Glomerular endothelial cell (primary cell): ENCODE data around the gene TUBB4A. TPM values are rescaled to one million over a fixed set of nuclear protein-coding genes. Genes with fewer than 3 reads are reported as not detected.
"Not testable (repeated sequence)": the region's sequence is repeated elsewhere in the genome, so short reads cannot be mapped to it uniquely, and the experiment has no call there.

Experiments
- DNase-seq: peaks from one replicate; pipeline ENCODE4 v3.0.0-alpha.2; 2011; ENCODE audit warnings: low read depth, low spot score; ENCODE audit errors: extremely low read depth
- total RNA-seq: library from RNA; depleted of rRNA; stranded (reverse); fragments of >200 nt; gene quantifications from 2 replicates; pipeline ENCODE4 v1.2.3, GENCODE V29; 2015

TUBB4A gene
- total RNA-seq, 1 donor from 2014 or later: not detected

DNA sequence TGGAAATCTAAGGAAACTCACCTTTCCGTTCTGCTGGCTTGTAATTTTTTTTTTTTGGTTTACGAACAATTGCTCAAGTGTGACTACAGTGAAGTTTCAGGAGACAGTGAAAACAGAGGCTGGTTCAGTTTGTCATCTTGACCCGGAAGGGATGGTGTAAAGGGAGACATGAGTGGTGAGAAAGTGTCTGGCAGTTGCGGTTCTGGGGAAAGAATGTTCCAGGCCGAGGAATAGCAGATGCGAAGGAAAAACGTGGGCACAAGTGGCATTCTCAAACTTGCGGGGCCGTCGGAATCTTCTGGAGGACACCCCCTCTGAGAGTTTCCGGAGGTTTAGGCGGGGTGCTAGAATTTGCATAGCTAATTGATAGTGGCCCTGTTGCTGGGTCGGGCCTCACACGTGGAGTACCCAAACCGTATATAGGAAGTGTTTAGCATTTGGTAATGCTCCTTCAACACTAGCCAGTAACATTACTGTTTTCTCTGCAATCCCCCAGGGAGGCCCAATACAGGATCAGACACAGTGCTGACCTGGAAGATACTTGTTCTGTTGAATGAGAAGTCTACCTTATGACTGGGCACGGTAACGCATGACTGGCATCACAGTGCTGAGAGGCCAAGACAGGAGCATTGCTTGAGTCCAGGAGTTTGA lies 25.9 kb upstream of the TUBB4A start:
- DNase-seq: no peak

- DNase-seq: no peak
Observed at GRCh38 chr19:6524311-6524710, 22.2 kb upstream of the TUBB4A start.

- no peak for DNase-seq
Observed at GRCh38 chr19:6522712-6523111, 20.6 kb upstream of the TUBB4A start.

GRCh38 chr19:6521718-6522646 lies 19.9 kb upstream of the TUBB4A start:
- DNase-seq: no peak

DNA sequence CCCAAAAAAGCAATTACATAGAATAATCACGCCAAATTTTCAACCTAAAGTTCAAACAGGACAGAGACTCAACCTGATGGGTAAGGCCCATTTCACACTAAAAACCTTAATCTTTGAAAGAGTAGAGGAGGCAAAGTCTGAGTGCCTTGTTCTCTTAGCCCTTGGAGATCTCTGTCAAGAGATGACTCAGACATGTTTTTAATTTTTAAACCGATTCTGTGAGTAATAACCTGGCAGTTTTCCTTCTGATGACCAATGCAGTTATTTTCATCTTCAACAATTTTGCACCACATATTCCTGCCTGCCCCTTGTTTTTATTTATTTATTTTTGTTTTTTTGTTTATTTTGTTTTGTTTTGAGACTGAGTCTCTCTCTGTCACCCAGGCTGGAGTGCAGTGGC lies 17.2 kb upstream of the TUBB4A start:
- DNase-seq: no peak

DNA sequence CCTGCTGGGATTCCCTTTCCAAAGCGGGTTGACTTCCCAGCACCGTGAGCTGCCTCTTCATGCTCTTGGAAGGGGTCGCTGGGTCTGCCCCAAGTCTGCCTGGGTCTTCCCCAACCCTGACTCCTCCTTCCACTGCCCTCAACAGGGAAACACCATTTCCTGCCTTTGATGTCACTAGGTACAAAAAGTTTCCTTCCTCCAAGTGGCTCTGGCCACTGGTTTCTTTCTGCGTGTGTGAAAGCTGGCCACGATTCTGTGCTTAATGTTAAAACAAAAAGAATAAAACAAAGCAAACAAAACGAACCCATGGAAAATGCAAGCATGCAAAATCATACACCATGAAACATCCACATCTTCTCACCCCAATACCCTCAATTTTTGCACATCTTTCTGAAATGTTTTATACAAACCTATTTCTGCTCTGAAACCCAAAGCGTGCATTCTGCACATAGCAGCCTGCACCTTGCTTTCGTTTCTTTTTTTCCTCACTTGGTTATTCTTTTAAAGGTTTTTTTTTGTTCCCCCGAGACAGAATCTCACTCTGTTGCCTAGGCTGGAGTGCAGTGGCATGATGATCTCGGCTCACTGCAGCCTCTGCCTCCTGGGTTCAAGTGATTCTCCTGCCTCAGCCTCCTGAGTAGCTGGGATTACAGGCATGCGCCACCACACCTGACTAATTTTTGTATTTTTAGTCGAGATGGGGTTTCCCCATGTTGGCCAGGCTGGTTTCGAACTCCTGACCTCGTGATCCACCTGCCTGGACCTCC lies 16.2 kb upstream of the TUBB4A start:
- no peak for DNase-seq

- no peak for DNase-seq
Observed at GRCh38 chr19:6516659-6517291, 14.7 kb upstream of the TUBB4A start.

GRCh38 chr19:6516018-6516658 lies 14.0 kb upstream of the TUBB4A start:
- peak; percentile 82 for DNase-seq

- no peak for DNase-seq
Observed at GRCh38 chr19:6514926-6515544, 12.9 kb upstream of the TUBB4A start.

DNA sequence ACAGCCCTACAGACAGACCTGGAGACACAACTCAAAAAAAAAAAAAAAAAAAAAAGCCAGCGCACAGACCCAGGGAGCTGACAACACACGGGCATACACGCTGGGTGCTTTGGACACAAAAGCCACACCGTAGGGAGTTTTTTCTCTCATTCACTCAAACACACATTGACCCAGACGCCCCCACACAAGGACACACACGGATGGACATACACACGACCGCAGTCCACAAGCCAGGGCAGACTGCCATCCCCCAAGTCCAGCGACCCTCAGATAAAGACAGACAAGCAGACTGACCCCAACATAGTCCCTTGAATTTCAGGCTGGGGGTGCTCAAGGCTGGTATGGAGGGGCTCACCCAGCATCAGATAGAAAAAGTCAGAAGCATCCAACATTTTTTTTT lies 12.0 kb upstream of the TUBB4A start:
- no peak for DNase-seq

DNA sequence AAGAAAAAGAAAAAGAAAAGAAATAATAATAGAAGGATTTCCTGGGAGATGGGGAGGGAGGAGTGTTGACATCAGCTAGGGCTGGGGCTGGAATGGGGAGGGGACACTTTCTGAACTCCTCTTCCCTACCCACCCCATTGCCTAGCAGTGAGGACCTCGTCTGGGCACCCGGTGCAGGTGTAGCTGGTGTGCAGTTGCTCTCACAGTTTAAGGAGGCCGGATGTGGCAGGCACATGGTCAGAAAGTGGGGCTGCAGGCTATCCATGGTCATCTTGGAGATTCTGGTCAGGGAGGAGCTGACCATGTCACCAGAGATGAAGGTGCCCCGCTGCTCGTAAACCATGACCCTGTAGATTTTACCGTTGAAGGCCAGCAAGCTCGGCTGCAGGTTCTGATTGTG lies 8.5 kb upstream of the TUBB4A start:
- no peak for DNase-seq

- DNase-seq: no peak
Observed at GRCh38 chr19:6509118-6509971, 7.2 kb upstream of the TUBB4A start.

DNA sequence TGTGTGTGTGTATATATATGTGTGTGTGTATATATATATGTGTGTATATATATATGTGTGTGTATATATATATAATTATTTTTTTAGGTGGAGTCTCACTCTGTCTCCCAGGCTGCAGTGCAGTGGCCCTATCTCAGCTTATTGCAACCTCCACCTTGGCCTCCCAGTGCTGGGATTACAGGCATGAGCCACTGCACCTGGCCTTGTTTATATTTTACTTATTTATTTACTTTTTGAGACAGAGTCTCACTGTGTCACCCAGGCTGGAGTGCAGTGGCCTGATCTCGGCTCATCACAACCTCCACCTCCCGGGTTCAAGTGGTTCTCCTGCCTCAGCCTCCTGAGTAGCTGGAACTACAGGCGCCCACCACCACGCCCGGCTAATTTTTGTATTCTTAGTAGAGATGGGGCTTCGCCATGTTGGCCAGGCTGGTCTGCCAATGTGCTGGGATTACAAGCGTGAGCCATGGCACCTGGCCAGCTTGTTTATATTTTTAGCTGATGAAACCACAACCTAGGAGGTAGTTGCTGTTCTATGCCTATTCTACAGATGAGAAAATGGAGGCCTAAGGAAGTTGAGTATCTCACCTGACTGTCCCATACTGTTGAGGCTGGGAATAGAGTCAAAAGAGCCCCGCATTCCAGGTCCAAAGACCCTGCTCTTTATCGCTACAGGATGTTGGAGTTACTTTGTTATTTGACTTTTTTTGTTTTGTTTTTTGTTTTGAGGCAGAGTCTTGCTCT lies 6.1 kb upstream of the TUBB4A start:
- not testable (repeated sequence) for DNase-seq

DNA sequence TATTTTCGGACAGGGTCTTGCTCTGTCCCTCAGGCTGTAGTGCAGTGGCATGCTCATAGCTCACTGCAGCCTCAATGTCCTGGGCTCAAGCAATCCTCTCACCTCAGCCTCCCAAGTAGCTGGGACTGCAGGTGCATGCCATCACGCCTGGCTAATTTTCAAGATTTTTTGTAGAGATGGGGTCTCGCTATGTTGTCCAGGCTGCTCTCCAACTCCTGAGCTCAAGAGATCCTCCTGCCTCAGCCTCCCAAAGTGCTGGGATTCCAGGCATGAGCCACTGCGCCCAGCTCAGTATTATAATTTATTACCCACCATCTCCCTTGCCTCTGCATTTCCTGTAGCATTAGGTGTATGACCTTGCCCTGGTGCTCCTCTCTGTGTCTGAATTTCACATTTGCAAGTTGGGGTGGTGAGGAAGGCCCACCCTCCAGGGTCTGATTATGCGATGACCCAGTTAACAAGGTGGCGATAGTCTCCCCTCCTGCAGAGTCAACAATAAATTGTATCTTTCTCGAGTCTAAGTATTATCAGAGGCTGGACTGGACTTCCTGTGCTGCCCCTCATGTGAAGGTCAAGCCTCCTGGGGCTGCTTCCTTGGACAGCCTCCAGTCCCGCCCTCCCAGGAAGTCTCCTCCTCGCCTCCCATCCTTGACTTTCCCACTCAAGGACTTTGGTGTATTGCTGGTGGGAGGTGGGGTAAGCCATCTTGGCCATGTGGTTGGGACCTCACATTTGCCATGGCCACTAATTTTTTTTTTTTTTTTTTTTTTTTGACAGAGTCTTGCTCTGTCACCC lies 1.5 kb upstream of the TUBB4A start:
- no peak for DNase-seq

DNA sequence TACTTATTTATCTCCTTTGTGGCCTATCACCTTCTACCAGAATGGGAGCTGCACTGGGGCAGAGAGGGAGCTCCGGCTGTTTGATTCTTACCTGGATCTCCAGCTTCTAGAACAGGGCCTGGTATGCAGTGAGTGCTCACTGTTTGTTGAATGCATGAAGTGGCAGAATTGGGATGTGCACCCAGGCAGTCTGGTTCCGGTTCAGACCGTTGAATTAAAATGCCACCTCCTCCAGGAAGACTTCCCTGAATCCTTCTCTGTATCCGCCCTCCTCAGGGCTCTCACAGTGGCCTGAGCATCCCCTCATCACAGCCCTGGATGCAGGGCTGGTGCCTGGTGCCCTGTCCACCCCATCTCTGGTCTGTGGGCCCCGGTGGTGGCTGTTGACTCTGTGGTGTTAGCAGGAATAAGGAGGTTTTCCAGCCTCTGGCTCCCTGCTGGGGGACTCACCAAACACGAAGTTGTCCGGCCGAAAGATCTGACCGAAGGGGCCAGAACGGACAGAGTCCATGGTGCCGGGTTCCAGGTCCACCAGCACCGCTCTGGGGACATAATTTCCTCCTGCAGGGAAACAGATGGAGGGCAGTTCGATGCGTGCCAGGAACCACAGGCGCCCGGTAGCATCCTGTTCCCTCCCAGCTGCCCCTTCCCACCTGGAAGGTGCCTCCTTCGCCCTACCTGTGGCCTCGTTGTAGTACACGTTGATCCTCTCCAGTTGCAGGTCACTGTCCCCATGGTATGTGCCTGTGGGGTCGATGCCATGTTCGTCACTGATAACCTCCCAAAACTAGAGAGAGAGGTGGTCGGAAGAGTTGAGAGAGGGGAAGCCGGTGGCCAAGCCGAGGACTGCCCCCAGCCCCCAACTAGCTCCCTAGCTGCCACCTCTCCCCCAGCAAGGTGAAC lies 1.0 kb downstream of the TUBB4A start:
- no peak for DNase-seq

DNA sequence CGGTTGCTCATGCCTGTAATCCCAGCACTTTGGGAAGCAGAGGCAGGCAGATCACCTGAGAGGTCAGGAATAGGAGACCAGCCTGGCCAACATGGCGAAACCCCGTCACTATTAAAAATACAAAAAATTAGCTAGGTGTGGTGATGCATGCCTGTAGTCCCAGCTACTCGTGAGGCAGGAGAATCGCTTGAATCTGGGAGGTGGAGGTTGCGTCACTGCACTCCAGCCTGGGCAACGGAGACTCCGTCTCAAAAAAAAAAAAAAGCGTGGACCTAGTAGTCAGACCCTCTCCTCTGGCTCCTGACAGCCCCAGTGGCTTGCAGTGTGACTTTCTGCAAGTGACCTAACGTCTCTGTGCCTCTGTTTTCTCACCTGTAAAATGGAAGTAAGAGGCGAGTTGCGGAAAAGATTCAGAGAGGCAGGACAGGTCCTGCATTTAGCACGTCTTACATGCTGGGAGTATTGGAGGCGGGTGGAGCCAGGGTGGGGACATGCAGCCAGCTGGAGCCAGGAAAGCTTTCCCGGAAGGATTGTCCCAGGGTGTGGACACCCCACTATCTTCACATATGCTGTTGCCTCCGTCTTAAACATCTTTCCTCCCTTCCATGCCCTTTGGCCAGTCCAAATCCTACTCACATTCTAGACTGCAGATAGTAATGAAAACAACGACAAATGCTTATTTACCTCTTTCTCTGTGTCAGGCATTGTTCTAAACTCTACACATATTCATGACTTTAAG lies 2.9 kb downstream of the TUBB4A start:
- no peak for DNase-seq
